Fibroblast of peridontal ligament (primary cell): ENCODE data around the gene HOXD11.

Experiments used
- DNase-seq: peaks from one replicate; pipeline ENCODE4 v3.0.0-alpha.2; 2010; ENCODE audit errors: extremely low read depth

Gene HOXD11

GRCh38 chr2:176120364-176121189, 13.5 kb downstream of the HOXD11 start:
- no peak for DNase-seq

- DNase-seq: no peak
Observed at GRCh38 chr2:176121190-176122051, 14.3 kb downstream of the HOXD11 start.

DNA sequence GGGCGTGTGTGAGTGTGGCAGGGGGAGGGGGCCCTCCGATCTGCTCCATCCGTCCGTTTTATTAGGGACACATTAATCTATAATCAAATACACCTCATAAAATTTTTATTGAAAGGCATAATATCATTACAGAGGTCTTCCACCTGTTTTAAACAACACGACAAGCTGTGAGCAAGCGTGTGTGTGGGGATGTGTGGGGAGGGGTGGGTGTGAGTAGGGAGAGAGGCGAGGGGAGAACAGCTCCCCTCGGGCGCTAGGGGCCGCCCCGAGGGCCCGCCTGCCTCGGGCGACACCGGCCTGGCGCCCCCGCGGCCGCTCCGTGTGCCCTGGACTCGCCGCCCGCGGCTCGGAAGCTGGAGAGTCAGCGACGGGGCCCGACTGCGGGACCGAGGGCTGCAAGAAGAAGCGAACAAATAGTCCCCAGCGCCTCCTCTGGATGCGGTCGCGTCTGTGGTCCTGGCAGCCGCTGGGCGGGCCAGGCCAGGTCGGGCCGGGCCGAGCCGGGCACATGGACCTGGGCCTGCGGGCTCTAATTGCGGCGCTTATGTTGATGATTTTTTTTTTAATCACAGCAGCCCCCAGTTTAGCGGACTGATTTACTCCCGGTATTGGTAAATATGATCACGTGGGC, 15.1 kb downstream of the HOXD11 start:
- DNase-seq: no peak

DNA sequence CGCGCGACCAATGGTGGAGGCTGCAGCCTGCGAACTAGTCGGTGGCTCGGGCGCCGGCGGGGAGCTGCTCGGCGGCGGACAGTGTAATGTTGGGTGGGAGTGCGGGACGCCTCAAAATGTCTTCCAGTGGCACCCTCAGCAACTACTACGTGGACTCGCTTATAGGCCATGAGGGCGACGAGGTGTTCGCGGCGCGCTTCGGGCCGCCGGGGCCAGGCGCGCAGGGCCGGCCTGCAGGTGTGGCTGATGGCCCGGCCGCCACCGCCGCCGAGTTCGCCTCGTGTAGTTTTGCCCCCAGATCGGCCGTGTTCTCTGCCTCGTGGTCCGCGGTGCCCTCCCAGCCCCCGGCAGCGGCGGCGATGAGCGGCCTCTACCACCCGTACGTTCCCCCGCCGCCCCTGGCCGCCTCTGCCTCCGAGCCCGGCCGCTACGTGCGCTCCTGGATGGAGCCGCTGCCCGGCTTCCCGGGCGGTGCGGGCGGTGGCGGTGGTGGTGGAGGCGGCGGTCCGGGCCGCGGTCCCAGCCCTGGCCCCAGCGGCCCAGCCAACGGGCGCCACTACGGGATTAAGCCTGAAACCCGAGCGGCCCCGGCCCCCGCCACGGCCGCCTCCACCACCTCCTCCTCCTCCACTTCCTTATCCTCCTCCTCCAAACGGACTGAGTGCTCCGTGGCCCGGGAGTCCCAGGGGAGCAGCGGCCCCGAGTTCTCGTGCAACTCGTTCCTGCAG, 15.8 kb downstream of the HOXD11 start, which contains the start of gene HOXD9:
HOXD9 (plus strand) TSS at position 37 of the 728 bp plus-strand sequence; CDS start at position 87, 50 bp downstream.
- no peak for DNase-seq

GRCh38 chr2:176123411-176124109, 16.5 kb downstream of the HOXD11 start:
- no peak for DNase-seq

GRCh38 chr2:176124110-176124946, 17.2 kb downstream of the HOXD11 start:
- DNase-seq: no peak

DNA sequence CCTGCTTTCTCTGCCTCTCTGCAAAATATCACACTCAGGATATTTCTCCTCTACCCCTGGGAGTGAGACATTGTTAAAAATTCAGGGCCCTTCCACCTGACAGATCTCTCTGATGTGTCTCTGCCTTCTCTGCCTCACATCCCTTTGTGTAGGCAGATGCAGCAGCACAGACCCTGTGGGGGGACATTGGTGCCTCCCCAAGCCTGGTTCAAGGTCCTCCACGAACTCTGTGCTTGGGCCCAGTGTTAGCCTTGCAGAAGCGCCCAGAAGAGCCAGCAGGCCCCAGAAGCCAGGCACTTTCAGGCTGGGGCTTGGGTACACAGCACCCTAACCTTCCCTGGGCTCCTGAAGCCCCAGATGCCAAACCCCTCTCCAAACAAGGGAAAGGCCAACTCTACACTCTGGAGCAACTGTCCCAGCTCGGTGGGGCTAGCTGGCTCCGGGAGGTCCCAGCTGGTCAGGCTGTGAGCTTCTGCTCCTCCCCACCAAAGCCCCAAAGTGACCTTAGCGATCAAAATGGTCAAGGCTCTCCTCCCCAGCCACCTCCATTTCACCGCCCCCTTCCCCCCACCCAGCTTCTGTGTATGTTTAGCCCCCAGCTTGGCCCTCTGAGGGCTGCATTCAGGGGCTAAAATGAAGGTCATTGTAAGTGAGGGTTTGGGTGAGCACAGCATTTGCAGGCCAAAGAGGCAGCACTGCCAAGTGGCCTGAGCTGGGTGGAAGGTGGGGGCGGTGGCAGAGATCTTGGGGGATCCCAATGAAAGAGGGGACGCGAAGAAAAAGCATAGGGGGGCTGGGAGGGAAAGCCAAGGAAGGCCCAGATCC, 18.1 kb downstream of the HOXD11 start:
- DNase-seq: no peak

GRCh38 chr2:176125772-176126054, 18.6 kb downstream of the HOXD11 start:
- DNase-seq: no peak

DNA sequence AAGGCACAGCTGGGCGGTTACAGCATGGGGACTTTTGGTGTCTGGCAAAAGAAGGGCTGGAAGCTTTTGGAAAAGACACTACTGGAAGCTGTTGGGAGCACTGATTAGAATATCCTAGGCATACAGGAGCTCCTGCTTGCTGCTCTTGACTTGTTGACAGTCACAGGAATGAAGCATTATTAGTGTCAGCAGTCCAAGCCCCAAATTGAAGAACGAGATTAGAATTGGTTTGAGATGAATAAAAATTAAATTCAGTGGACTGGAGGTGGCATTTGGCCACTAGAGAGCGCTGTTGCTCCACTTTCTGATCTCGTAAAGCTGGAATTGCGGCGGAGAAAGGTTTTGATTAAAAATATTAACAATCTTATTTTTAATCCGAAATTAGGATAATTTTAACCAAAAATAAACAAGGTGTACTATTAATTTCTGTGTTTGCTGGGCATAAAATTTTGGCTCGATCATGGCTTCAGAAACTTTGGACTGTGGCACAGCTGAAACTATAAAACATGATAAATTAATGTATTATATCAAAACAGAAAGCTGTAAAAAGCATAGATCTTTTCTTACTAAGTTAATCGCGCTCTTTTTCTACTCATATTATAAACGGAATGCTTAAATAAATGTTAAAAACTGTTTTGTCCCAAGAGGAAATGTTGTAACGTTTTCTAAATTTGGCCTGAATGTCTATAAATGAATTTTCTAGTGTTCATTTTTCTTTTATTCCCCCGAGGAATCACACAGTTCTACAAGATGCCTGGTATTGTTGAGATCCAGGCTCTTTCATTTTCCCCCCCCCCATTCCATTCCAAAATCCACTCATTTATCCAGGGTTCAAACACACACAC, 20.1 kb downstream of the HOXD11 start:
- peak; percentile 71 for DNase-seq

- DNase-seq: no peak
Observed at GRCh38 chr2:176127774-176128072, 20.6 kb downstream of the HOXD11 start.

DNA sequence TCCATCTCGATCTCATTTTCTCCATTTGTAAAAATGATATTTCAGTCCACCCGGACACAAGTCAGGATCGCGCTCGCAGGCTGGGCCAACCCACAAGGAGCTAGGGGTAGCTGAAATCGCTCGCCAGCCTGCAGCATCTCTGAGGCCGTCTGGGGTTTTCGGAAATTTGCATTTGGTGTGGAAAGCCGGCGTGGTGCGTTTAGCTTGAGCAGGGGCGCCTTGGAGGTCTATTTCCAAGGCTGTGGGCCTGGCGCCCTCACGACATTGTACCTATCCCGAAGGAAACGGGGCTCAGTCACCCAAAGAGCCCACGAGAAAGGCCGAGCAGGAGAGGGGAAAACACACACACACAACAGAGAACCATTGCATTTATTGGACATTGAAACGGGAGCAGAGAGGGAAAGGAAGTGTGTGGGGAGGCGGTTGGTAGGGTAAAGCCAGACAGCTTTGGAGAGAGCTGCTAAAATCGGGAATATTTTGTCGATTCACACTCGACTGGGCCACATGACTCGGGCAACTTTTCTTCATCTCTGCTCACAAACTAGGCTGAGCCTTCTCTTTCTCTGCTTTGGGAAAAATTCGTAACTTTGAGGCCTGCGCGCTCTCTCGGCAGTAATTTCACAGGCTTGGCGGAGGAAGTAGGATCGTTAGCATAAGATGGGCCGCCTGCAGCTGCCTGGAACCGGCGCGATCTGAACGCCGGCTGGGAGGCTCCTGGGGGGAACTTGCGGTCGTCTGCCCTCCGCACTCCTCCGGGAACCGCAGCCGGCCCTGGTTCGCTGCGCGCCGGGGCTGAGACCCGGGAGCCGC, 21.3 kb downstream of the HOXD11 start:
- DNase-seq: no peak

- no peak for DNase-seq
Observed at GRCh38 chr2:176128982-176129796, 22.1 kb downstream of the HOXD11 start, which contains the start of gene HOXD8. HOXD8 (plus strand) TSS chr2:176129705; CDS start chr2:176130367, 662 bp downstream.

DNA sequence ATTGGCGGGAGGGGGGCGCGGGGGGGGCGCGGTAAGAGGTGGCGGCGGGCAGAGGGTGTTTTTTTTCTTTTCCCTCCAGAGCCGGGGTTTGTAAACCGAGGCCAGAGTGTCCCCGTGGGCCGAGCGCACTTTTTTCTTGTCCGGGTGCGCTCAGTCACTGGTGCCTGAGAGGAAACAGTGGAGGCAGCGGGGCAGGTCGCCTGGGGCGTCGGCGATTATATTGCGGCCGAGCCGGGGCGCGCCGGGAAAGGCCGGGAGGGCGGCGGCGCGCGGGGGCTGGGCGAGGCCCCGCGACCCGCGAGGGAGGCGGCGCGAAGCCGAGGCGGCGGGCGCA, 22.7 kb downstream of the HOXD11 start:
- no peak for DNase-seq

DNA sequence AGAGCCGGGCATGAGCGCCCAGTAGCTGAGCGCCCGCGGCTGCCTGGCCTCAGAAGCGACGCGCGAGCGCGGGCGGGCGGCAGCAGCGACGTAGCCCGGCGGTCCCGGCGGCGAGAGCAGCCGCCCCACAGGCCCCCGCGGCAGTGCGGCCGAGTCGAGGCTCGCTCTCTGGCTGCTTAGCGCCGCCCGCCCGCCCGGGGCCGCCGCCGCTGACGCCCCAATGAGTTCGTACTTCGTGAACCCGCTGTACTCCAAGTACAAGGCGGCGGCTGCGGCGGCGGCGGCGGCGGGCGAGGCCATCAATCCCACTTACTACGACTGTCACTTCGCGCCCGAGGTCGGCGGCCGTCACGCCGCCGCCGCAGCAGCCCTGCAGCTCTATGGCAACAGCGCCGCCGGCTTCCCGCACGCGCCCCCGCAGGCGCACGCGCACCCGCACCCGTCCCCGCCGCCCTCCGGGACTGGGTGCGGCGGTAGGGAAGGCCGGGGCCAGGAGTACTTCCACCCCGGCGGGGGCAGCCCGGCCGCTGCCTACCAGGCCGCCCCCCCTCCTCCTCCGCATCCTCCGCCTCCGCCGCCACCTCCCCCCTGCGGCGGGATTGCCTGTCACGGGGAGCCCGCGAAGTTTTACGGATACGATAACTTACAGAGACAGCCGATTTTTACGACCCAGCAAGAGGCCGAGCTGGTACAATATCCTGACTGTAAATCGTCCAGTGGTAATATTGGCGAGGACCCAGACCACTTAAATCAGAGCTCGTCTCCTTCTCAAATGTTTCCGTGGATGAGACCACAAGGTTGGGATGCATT, 23.3 kb downstream of the HOXD11 start:
- DNase-seq: no peak

DNA sequence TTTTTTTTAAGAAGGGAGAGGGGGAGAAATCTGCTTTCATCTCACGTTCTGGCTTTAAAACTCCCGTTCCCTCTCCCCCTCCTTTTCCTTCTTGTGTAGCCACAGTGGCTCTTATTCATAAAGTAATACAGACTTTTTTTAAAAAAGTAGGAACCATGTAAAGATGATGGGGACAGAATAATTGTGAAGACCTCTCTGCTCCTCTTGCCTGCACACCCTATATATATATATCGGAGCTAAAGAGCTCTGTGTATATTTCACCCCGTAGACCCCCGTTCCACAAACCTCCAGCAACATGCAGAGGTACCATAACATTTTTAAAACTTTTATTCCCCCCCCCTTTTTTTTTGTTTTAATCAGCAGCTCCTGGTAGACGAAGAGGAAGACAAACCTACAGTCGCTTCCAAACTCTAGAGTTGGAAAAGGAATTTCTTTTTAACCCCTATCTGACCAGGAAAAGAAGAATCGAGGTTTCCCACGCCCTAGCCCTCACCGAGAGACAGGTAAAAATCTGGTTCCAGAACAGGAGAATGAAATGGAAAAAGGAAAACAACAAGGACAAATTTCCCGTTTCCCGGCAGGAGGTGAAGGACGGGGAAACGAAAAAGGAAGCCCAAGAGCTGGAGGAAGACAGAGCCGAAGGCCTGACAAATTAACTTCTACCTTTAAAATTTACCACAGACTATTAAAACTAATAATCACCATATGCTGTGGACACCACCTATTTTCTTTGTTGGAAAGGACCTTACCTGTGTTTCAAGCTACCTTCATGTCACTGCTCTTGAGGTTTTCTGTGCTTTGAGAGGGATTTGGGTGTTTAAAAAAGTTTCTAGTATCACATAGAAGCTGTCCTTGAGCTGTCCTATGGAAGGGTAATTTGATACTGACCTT, 24.1 kb downstream of the HOXD11 start:
- no peak for DNase-seq
